CD8-positive, alpha-beta memory T cell (primary cell): ENCODE data around the gene ADAT3. TPM values are rescaled to one million over a fixed set of nuclear protein-coding genes. Genes with fewer than 3 reads are reported as not detected.

Experiments used
- CTCF ChIA-PET: fragments of 350-600 bp; sonication (Branson Sonifier 250); formaldehyde crosslinking; loops from one replicate; lab custom pipeline; 2021; ENCODE audit warnings: antibody characterized with exemption; lab: Charles Lee
- POLR2A ChIA-PET: fragments of 350-600 bp; sonication (Branson Sonifier 250); formaldehyde crosslinking; loops from one replicate; lab custom pipeline; 2021; ENCODE audit warnings: antibody characterized with exemption; lab: Charles Lee
- DNase-seq, 5 donors: peaks; one replicate each; pipeline versions ENCODE4 v3.0.0 to v3.0.0-alpha.2; 2020 to 2022; ENCODE audit warnings: mixed read lengths in 1 of 5
- H3K27ac ChIP-seq: one replicate; pipeline ENCODE4 v1.7.0; 2013; ENCODE audit warnings: low read depth, mild to moderate bottlenecking, low read length, moderate library complexity
- H3K27me3 ChIP-seq: 2 replicates; pipeline ENCODE4 v1.7.0; 2013; ENCODE audit warnings: low read length, mild to moderate bottlenecking; ENCODE audit not compliant: insufficient read depth, poor library complexity, severe bottlenecking
- H3K36me3 ChIP-seq: 2 replicates; pipeline ENCODE4 v1.7.0; 2013; ENCODE audit warnings: mild to moderate bottlenecking, low read length, moderate library complexity; ENCODE audit not compliant: insufficient read depth
- H3K4me1 ChIP-seq: 2 replicates; pipeline ENCODE4 v1.7.0; 2013; ENCODE audit warnings: mild to moderate bottlenecking, low read length, moderate library complexity; ENCODE audit not compliant: insufficient read depth
- H3K4me3 ChIP-seq: 2 replicates; pipeline ENCODE4 v1.7.0; 2013; ENCODE audit warnings: mild to moderate bottlenecking, low read length
- H3K9me3 ChIP-seq: 2 replicates; pipeline ENCODE4 v1.7.0; 2013; ENCODE audit warnings: mild to moderate bottlenecking, low read length
- H3K27ac Mint-ChIP-seq, 8 donors: one replicate each; pipeline ENCODE4 v1.8.0; 2020 to 2021; ENCODE audit warnings: mixed read lengths in 8 of 8, mild to moderate bottlenecking in 6 of 8, inconsistent platforms in 3 of 8, moderate library complexity in 3 of 8
- H3K27me3 Mint-ChIP-seq, 2 donors: one replicate each; pipeline ENCODE4 v1.8.0; 2020 to 2021; ENCODE audit warnings: mixed read lengths in 2 of 2, mild to moderate bottlenecking in 1 of 2, moderate library complexity in 1 of 2
- H3K36me3 Mint-ChIP-seq, 3 donors: one replicate each; pipeline ENCODE4 v1.8.0; 2020 to 2021; ENCODE audit warnings: mixed read lengths in 3 of 3, inconsistent platforms in 1 of 3, mild to moderate bottlenecking in 1 of 3
- H3K4me1 Mint-ChIP-seq, 3 donors: one replicate each; pipeline ENCODE4 v1.8.0; 2020 to 2021; ENCODE audit warnings: mixed read lengths in 3 of 3, inconsistent platforms in 1 of 3, mild to moderate bottlenecking in 1 of 3
- H3K4me3 Mint-ChIP-seq, 7 donors: one replicate each; pipeline ENCODE4 v1.8.0; 2020 to 2021; ENCODE audit warnings: mixed read lengths in 7 of 7, mild to moderate bottlenecking in 6 of 7, moderate library complexity in 4 of 7, inconsistent platforms in 2 of 7
- H3K9me3 Mint-ChIP-seq, 5 donors: one replicate each; pipeline ENCODE4 v1.8.0; 2020 to 2022; ENCODE audit warnings: mixed read lengths in 5 of 5, mild to moderate bottlenecking in 3 of 5, moderate library complexity in 2 of 5, inconsistent platforms in 1 of 5
- polyA plus RNA-seq: library from polyadenylated mRNA; unstranded; fragments of 300-500 nt; fragmentation: Illumina TruSeq; gene quantifications from one replicate; pipeline ENCODE4 v1.2.3, GENCODE V29; 2021
- total RNA-seq, 2 experiments: library from RNA; stranded (reverse); gene quantifications; one replicate each; pipeline ENCODE4 v1.2.3, GENCODE V29; 2021

The ADAT3 gene
- total RNA-seq (1 to 10 TPM; 6.3 to 6.6 TPM), polyA plus RNA-seq (4.6 TPM)

DNA sequence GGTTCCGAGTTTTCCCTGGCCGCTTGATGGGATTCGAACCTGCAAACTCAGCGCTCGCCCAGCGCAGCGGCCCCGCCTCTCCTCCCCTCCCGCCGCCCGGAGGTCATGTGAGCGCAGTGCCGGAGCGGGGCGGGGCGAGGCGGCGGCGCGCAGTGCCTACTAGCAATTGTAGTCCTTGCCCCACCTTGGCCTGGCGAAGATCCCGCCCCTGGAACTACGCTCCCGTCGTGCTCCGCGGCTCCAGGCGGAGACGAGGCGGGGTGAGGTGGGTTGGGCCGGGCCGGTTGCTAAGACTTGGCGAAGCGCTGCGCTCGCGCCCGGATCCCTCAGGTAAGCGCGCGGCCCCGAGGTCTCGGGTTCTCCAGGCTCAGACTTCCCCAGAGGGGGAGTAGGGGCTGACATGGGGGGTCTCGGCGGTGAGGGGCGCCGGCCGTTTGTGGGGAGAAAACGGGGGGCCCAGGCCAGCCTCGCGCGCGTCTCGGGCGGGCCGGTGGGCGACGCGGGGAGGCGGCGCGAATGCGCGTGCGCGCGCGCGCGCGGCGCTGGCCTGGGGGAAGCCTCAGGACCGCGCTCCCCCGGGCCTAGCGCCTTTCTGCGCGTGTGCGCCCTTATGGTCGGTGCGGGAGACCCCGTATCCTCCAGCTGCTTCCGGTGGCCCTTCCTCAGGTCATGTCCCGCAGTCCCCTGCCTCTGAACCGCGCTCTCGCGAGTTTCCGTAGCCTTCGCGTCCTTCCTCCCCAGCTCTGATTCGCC, at the start of gene ADAT3, which contains the start of gene SCAMP4:
Gene ADAT3, plus strand, starts transcription at position 290 of the 753 bp plus-strand sequence. CDS start 6,649 bp downstream, outside the sequence.
Gene SCAMP4, plus strand, starts transcription at position 290 of the 753 bp plus-strand sequence. CDS start 9,621 bp downstream, outside the sequence.
- peak within 1 kb of the TSS; percentile 70 for H3K27ac ChIP-seq
- H3K4me1 ChIP-seq: peaks cover 15% of the 10 kb centered on the region
- DNase-seq: peak; percentile 95 to 99 (median 97)
- H3K27me3 Mint-ChIP-seq: no peaks in the 10 kb centered on the region
- H3K9me3 Mint-ChIP-seq: no peaks in the 10 kb centered on the region
- H3K27me3 ChIP-seq: no peaks in the 10 kb centered on the region
- peak within 1 kb of the TSS; percentile 74 for H3K4me3 ChIP-seq
- no peaks in the 10 kb centered on the region for H3K9me3 ChIP-seq
- no peaks in the 10 kb centered on the region for H3K36me3 ChIP-seq
- peaks cover 21 to 39% (median 27%) of the 10 kb centered on the region in 3 donors for H3K4me1 Mint-ChIP-seq
- peak within 1 kb of the TSS; percentile 85 to 95 (median 89) for H3K4me3 Mint-ChIP-seq
- CTCF ChIA-PET: interaction anchor here (1.9 kb wide), 1 partner anchor 30 kb away, joined by 5 read pairs; no protein-coding TSS in a partner anchor
- H3K36me3 Mint-ChIP-seq: peaks cover 0 to 4% (median 0%) of the 10 kb centered on the region in 3 donors
- POLR2A ChIA-PET: interaction anchor here (1.0 to 2.5 kb wide), 2 partner anchors 29 to 40 kb away, joined by 3 to 6 read pairs; no protein-coding TSS in a partner anchor
- H3K27ac Mint-ChIP-seq: peak within 1 kb of the TSS; percentile 85 to 97 (median 92)

DNA sequence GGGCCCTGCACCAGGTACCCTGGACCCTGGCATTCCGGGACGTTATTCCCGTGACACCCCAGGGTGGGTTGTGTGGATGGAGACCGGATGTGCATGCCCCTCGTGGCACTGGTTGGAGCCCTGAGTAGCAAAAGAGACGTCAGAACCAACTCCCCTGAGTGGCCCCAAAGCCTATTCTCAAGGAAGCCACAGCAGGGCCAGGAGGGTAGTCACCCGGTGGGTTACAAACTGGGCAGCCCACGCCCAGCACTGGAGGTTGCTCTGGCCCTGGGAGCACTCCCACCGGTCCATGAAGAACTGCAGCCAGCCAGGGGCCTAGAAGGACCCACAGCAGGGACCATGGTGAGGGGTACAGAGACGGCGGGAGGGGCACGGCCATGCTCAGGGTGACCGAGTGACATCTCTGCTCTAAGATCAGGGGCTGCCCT, 49.4 kb upstream of the ADAT3 start:
- Mint-ChIP-seq H3K4me1 (peaks cover 32 to 79% (median 33%) of the 10 kb centered on the region in 3 donors), H3K4me3 (peak overlapping the region; percentile 75 to 90 (median 79)), H3K27me3 (peaks cover 0 to 3% of the 10 kb centered on the region in 2 donors), H3K36me3 (peaks cover 0 to 2% (median 1%) of the 10 kb centered on the region in 3 donors), H3K27ac (peak overlapping the region; percentile 81 to 97 (median 92)), H3K9me3 (no peaks in the 10 kb centered on the region)
- peak in 1 of 5 donors; percentile 51 for DNase-seq
- peaks cover 70% of the 10 kb centered on the region for H3K4me1 ChIP-seq
- H3K27ac ChIP-seq: peak overlapping the region; percentile 95
- no peaks in the 10 kb centered on the region for H3K36me3 ChIP-seq
- POLR2A ChIA-PET: interaction anchor here (1.0 to 1.5 kb wide), 2 partner anchors 186 to 239 kb away, joined by 3 read pairs; no protein-coding TSS in a partner anchor
- H3K27me3 ChIP-seq: no peaks in the 10 kb centered on the region
- H3K9me3 ChIP-seq: no peaks in the 10 kb centered on the region
- CTCF ChIA-PET: interaction anchor here (2.1 kb wide), 1 partner anchor 18 kb away, joined by 8 read pairs; no protein-coding TSS in a partner anchor
- peak overlapping the region; percentile 84 for H3K4me3 ChIP-seq

DNA sequence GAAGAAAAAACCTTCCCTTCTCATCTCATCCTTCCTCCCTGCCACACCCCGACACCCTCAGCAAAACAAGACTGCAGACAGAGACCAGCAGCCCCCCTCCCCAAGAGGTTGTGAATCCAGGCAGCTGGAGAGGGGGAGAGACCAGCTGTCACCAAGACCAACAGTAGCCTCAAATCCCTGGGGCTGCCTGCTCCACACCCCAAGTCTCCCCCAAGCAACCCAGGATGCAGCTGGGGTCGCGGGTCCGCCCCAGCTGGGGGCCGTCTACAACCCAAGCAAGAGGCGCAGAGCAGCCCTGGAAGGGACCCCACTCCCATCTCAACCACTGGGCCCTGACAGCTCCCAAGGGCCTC, 48.9 kb upstream of the ADAT3 start:
- Mint-ChIP-seq H3K4me1 (peaks cover 32 to 79% (median 34%) of the 10 kb centered on the region in 3 donors), H3K27me3 (peaks cover 0 to 2% of the 10 kb centered on the region in 2 donors), H3K4me3 (peak overlapping the region; percentile 75 to 90 (median 79)), H3K36me3 (peaks cover 0 to 2% (median 1%) of the 10 kb centered on the region in 3 donors), H3K9me3 (no peaks in the 10 kb centered on the region), H3K27ac (peak overlapping the region; percentile 81 to 97 (median 92))
- Histone ChIP-seq H3K27me3 (no peaks in the 10 kb centered on the region), H3K36me3 (no peaks in the 10 kb centered on the region), H3K4me3 (peak overlapping the region; percentile 84), H3K9me3 (no peaks in the 10 kb centered on the region), H3K27ac (peak overlapping the region; percentile 95), H3K4me1 (peaks cover 75% of the 10 kb centered on the region)
- DNase-seq: no peak
- ChIA-PET POLR2A (interaction anchor here (0.5 to 1.8 kb wide), 3 partner anchors 8 to 195 kb away, joined by 4 to 7 read pairs (median 5); no protein-coding TSS in a partner anchor), CTCF (interaction anchor here (1.2 to 2.1 kb wide), 2 partner anchors 18 to 19 kb away, joined by 3 to 8 read pairs; no protein-coding TSS in a partner anchor)

DNA sequence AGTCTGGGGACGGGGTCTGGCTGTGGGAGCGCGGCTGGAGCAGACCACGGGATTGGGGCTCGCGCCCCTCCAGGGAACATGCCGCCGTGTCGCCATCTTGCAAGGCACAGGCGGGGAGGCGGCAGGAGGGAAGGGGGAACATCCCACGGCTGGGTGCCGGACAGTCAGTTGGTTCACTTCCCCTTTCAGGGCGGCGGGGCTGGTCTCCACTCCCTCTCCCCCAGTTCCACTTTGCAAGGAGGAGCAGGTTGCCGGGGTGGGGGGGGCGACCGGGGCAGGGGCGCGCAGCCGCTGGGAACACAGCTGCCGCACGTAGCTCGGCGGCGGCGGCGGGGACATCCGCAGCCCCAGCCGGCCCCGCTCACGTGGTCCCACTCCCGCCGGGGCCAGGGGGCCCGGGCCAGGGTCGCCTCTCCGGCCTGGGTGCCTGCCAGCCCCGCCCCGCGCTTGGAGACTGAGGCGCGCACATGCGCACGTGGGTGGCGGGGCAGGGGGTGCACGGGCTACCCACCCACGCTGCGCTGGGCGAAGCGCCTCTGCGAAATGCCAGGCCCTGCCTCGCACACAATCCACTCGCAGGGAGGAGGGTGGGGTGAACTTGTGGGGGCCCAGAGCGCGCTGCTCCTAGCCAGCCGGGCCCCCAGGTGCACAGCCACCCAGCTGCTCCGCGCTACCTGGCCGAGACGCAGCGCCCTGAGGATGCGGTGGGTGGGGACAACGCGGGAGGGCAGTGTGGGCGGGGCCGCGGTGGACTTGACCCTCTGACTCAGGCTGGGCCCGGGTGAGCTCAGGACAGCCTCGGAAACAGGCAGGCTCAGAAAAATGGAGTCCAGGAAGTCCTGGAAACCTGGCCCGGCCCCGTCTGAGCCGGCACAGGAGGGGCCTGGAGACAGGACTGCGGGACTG, 48.2 kb upstream of the ADAT3 start:
- Mint-ChIP-seq H3K27ac (peak overlapping the region in 7 of 8 donors; percentile 81 to 97 (median 91)), H3K27me3 (peaks cover 0 to 1% of the 10 kb centered on the region in 2 donors), H3K9me3 (no peaks in the 10 kb centered on the region), H3K4me3 (peak overlapping the region; percentile 75 to 90 (median 79)), H3K36me3 (peaks cover 0 to 2% (median 1%) of the 10 kb centered on the region in 3 donors), H3K4me1 (peaks cover 38 to 84% (median 39%) of the 10 kb centered on the region in 3 donors)
- peak overlapping the region; percentile 84 for H3K4me3 ChIP-seq
- no peaks in the 10 kb centered on the region for H3K27me3 ChIP-seq
- POLR2A ChIA-PET: interaction anchor here (0.5 to 1.8 kb wide), 4 partner anchors 7 to 195 kb away, joined by 3 to 7 read pairs (median 4); no protein-coding TSS in a partner anchor
- H3K9me3 ChIP-seq: no peaks in the 10 kb centered on the region
- CTCF ChIA-PET: interaction anchor here (0.9 to 2.1 kb wide), 4 partner anchors 8 to 40 kb away, joined by 3 to 8 read pairs (median 4); no protein-coding TSS in a partner anchor
- peaks cover 81% of the 10 kb centered on the region for H3K4me1 ChIP-seq
- no peaks in the 10 kb centered on the region for H3K36me3 ChIP-seq
- H3K27ac ChIP-seq: peak overlapping the region; percentile 95
- peak in 3 of 5 donors; percentile 18 to 51 (median 42) for DNase-seq

DNA sequence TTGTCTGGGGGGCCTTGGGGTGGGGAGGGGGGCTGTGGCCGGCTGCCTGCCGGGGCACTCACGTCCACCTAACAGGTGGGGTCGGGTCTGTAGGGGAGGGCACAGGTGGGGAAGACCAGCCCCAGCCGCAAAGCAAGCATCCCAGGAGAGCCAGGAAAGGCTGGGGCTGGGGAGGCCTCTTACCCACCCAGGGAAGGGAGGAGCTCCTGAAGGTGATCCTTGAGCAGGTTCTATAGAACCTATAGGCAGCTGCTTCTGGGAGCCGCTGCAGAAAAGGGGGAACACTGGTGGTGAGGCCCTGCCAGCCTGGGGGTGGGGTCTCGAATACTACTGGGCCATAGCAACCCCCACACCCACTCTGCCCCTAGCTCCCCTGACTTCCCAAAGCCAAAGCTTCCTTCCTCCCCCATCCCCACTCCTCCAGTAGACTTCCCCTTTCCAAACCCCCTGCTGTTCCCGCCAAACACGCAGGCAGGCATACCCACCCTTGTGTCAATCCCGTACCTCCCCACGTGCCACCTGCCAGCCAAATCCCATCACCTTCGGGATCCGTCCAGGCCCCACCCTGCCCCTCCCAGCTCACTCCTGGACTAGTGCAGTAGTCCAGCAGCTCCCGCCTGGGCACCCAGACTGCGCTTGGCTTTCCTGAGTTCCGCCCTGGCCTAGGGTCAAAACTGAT, 47.4 kb upstream of the ADAT3 start:
- H3K27me3 Mint-ChIP-seq: peaks cover 0 to 6% of the 10 kb centered on the region in 2 donors
- CTCF ChIA-PET: interaction anchor here (0.9 to 1.5 kb wide), 2 partner anchors 9 to 39 kb away, joined by 3 to 6 read pairs; no protein-coding TSS in a partner anchor
- H3K4me3 ChIP-seq: peak overlapping the region; percentile 47

DNA sequence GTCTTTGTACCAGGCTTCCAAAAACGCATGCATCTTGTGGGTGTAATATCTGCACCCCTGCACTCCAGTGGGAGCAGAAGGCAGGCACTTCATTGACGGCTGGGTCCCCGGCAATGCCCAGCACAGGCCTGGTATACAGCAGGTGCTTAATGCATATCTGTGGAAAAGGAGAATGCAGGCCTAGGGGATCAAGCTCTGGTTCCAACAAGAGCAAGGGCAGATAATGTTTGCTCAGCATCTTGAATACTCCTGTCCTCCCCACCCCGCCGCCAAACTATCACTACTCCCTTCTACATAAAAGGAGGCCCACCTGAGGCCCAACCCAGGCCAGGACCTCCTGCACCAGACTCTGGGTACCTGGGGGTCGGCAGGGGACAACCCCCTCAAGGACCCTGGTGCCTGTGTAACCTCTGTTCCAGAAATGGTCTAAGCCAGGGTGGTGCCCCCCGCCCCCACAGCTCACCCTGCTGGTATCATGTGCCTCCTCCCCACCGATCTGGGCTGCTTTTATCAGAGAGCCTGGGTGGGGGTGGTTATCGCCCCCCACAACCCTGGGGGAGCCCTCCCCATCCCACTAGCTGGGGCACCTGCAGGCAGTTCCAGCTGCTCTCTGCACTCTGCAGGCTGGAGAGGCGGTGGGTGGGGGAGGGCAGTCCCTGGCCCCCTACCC, 46.7 kb upstream of the ADAT3 start:
- no peaks in the 10 kb centered on the region for H3K27me3 ChIP-seq
- Mint-ChIP-seq H3K4me1 (peaks cover 32 to 75% (median 36%) of the 10 kb centered on the region in 3 donors), H3K9me3 (no peaks in the 10 kb centered on the region), H3K36me3 (peaks cover 0 to 5% (median 0%) of the 10 kb centered on the region in 3 donors), H3K4me3 (peak overlapping the region in 6 of 7 donors; percentile 15 to 76 (median 58)), H3K27me3 (peaks cover 0 to 4% of the 10 kb centered on the region in 2 donors), H3K27ac (peak overlapping the region; percentile 17 to 97 (median 76))
- DNase-seq: no peak
- CTCF ChIA-PET: interaction anchor here (1.0 kb wide), 1 partner anchor 10 kb away, joined by 3 read pairs; no protein-coding TSS in a partner anchor
- POLR2A ChIA-PET: no interaction called here
- no peaks in the 10 kb centered on the region for H3K9me3 ChIP-seq
- H3K4me1 ChIP-seq: peaks cover 68% of the 10 kb centered on the region
- H3K4me3 ChIP-seq: no peak overlapping the region
- peak overlapping the region; percentile 70 for H3K27ac ChIP-seq
- H3K36me3 ChIP-seq: no peaks in the 10 kb centered on the region

More for the DNA sequence above, 47.4 kb upstream of the ADAT3 start:
- no peaks in the 10 kb centered on the region for H3K36me3 ChIP-seq
- no peak for DNase-seq
- H3K9me3 ChIP-seq: no peaks in the 10 kb centered on the region
- Mint-ChIP-seq H3K9me3 (no peaks in the 10 kb centered on the region), H3K4me3 (peak overlapping the region; percentile 45 to 87 (median 69)), H3K27ac (peak overlapping the region in 7 of 8 donors; percentile 56 to 97 (median 71)), H3K36me3 (peaks cover 0 to 6% (median 1%) of the 10 kb centered on the region in 3 donors), H3K4me1 (peaks cover 38 to 83% (median 41%) of the 10 kb centered on the region in 3 donors)
- H3K4me1 ChIP-seq: peaks cover 75% of the 10 kb centered on the region
- peak overlapping the region; percentile 70 for H3K27ac ChIP-seq
- POLR2A ChIA-PET: interaction anchor here (0.9 to 1.8 kb wide), 3 partner anchors 11 to 194 kb away, joined by 3 to 7 read pairs (median 4); no protein-coding TSS in a partner anchor
- H3K27me3 ChIP-seq: no peaks in the 10 kb centered on the region
